ENCODE results near the gene ATF7IP2.

ATF7IP2 gene

GRCh38 chr16:10509534-10510025 lies 123.7 kb downstream of the ATF7IP2 start:
- in situ Hi-C loops (cut with HindIII; ENCODE audit: low sequenced_read_pairs): no loop called here

GRCh38 chr16:10510279-10510678 lies 124.4 kb downstream of the ATF7IP2 start:
- in situ Hi-C loops (cut with HindIII; ENCODE audit: low sequenced_read_pairs): no loop called here

GRCh38 chr16:10511829-10512228 lies 126.0 kb downstream of the ATF7IP2 start:
- in situ Hi-C loops (cut with HindIII; ENCODE audit: low sequenced_read_pairs): no loop called here

GRCh38 chr16:10514369-10515055 lies 128.7 kb downstream of the ATF7IP2 start:
- in situ Hi-C loops (cut with HindIII; ENCODE audit: low sequenced_read_pairs): loop anchor here (5.0 kb wide), 1 partner anchor 388 kb away; no protein-coding TSS in a partner anchor

DNA sequence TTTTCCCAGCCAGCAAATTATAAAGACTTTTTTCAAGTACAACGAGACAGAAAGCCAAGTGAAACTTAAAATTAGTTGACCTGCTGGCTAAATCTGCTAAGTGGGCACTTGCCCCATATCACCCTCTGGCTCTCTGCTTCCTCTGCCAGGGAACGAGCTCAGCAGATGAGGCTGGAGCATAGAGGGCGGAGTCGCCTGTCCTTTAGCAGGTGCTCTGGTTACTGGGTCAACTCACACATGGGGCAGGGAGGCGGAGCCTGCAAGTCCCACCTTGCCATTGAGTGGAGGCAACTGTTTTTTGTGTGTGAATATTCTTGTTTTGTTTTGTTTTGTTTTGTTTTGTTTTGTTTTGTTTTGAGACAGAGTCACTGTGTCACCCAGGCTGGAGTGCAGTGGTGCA lies 132.0 kb downstream of the ATF7IP2 start:
- in situ Hi-C loops (cut with HindIII; ENCODE audit: low sequenced_read_pairs): loop anchor here (5.0 kb wide), 1 partner anchor 384 kb away; no protein-coding TSS in a partner anchor

DNA sequence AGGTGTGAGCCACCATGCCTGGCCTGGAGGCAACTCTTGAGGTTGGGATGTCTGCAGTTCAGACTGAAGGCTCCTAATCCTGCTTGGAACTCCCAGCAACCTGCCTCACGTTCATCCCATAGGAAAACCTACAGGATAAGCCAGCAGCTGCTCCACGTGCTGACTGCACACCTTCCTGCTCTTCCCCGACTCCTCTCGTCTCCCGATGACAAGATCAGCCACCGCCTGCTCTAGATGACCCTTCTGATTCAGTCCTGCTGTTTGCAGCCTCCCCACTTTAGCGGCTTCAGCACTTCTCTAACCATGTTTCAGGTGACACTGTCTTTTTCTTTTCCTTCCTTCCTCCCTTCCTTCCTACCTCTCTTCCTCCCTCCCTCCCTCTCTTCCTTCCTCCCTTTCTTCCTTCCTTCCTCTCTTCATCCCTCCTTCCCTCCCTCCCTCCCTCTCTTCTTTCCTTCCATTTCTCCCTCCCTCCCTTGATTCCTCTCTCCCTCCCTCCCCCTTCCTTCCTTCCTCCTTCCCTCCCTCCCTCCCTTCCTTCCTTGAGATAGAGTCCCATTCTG lies 132.7 kb downstream of the ATF7IP2 start:
- in situ Hi-C loops (cut with HindIII; ENCODE audit: low sequenced_read_pairs): loop anchor here (5.0 kb wide), 1 partner anchor 384 kb away; no protein-coding TSS in a partner anchor

- in situ Hi-C loops (cut with HindIII; ENCODE audit: low sequenced_read_pairs): loop anchor here (5.0 kb wide), 1 partner anchor 383 kb away; no protein-coding TSS in a partner anchor
Measured at GRCh38 chr16:10519297-10519696, 133.4 kb downstream of the ATF7IP2 start.

DNA sequence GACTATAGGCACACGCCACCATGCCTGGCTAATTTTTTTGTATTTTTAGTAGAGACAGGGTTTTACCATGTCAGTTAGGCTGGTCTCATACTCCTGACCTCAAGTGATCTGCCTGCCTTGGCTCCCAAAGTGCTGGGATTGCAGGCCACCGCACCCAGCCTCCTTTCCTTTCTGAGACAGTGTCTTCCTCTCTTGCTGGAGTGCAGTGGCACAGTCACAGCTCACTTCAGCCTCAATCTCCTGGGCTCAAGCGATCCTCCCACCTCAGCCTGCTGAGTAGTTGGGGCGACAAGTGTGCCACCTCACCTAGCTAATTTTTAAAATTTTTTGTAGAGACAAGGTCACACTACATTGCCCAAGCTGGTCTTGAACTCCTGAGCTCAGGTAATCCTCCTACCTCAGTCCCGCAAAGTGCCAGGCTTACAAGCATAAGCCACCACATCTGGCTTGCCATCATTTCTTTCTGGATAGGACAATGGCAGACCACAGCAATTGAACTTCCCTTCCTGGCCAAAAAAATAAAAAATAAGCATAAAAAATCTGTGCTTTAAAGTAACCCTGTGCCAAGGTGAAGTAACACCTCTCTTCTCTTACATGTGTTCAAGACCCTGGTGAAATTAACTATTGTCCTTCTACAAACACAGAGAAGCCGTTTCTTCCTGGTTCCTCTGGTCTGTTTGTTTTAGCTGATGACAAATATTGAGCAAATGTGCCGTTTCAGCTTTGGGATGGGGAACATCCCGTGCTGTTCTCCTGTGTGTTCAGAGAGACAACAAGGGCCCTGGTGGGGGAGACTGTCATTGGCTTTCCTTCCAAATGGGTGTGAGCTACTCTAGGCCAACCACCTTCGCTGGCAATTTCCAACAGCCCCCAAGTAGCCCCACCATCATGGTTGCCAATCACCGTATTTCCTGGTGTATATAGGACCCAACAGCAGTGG lies 134.3 kb downstream of the ATF7IP2 start:
- in situ Hi-C loops (cut with HindIII; ENCODE audit: low sequenced_read_pairs): loop anchor here (5.0 kb wide), 1 partner anchor 382 kb away; no protein-coding TSS in a partner anchor

GRCh38 chr16:10520869-10521578 lies 135.2 kb downstream of the ATF7IP2 start:
- in situ Hi-C loops (cut with HindIII; ENCODE audit: low sequenced_read_pairs): no loop called here

DNA sequence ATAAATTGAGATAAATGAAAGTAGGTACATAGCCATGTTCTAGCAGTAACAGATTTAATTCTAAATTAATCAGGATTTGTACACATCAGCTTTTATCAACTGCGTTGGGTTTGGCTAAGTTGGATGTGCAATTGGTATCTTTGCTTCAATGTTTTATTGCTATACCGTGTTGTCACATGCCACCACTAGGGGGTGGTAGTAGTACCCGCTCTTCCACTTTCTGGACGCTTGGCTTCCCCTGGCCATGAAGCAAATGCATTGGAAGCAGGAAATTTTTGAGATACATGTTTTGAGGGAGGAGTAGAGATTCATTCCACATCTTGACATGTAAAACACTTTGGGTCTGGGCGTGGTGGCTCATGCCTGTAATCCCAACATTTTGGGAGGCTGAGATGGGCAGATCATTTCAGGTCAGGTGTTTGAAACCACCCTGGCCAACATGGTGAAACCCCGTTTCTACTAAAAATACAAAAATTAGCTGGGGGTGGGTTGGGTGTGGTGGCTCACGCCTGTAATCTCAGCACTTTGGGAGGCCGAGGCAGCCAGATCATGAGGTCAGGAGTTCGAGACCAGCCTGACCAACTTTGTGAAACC lies 135.9 kb downstream of the ATF7IP2 start:
- in situ Hi-C loops (cut with HindIII; ENCODE audit: low sequenced_read_pairs): no loop called here

GRCh38 chr16:10522966-10523365 lies 137.1 kb downstream of the ATF7IP2 start:
- in situ Hi-C loops (cut with HindIII; ENCODE audit: low sequenced_read_pairs): no loop called here

DNA sequence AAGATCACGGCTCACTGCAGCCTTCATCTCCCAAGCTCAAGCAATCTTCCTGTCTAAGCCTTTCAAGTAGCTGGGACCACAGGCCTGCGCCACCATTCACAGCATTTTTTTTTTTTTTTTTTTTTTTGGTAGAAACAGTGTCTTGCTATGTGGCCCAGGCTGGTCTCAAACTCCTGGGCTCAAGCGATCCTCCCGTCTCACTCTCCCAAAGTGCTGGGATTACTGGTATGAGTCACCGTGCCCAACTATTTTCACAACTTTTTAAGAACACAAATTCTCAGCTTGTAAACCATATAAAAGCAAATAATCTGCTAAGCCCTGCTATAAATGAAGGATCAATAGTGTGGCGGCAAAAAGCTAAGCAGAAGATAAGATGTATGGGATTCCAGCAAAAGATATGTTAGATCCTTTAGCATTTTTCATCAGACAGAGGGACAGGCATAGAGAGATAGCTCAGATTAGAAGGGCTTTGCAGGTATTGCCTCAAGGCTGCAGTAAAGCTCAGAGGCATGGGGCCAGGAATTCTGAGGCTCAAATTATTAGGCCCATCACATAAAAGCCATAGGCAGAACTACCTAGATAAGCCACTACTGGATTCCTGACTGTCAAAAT lies 139.5 kb downstream of the ATF7IP2 start:
- in situ Hi-C loops (cut with HindIII; ENCODE audit: low sequenced_read_pairs): loop anchor here (25.0 kb wide), 1 partner anchor 212 kb away; the partner anchor contains the start of gene NUBP1

DNA sequence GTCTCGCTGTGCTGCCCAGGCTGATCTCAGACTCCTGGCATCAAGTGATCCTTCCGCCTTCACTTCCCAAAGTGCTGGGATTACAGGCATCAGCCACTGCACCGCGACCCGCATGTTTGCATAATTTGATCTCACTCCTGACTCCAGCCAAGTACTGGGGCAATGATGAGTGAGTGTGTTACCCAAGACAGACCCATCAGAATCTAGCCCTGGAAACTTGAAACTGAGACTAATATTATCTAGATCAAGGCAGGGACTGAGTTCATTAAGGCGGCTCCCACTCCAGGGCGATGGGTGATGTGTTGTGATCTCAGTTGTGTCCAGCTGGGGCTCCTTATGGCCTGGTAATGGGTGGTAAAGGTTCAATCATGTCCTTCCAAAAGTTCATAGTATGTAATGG lies 141.1 kb downstream of the ATF7IP2 start:
- in situ Hi-C loops (cut with HindIII; ENCODE audit: low sequenced_read_pairs): loop anchor here (25.0 kb wide), 1 partner anchor 210 kb away; the partner anchor contains the start of gene NUBP1

DNA sequence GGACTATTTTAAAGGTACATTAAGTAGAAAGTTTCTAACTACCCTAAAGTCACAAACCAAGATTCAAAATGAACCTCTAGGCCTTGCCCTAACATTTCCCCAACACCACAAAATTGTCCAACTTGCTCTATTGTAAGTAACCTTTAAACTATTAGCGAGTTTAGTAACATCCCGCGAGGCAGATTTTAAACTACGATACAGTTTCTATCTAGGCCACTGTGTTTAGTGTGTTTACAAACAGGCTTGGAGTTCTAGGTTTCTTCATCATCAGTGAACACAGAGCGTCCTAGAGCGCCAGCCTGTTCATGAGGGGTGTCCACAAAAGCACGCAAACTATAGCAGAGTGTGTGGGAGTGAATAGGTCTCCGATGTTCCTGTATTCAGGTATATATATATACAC lies 142.8 kb downstream of the ATF7IP2 start:
- in situ Hi-C loops (cut with HindIII; ENCODE audit: low sequenced_read_pairs): loop anchor here (25.0 kb wide), 1 partner anchor 209 kb away; the partner anchor contains the start of gene NUBP1

DNA sequence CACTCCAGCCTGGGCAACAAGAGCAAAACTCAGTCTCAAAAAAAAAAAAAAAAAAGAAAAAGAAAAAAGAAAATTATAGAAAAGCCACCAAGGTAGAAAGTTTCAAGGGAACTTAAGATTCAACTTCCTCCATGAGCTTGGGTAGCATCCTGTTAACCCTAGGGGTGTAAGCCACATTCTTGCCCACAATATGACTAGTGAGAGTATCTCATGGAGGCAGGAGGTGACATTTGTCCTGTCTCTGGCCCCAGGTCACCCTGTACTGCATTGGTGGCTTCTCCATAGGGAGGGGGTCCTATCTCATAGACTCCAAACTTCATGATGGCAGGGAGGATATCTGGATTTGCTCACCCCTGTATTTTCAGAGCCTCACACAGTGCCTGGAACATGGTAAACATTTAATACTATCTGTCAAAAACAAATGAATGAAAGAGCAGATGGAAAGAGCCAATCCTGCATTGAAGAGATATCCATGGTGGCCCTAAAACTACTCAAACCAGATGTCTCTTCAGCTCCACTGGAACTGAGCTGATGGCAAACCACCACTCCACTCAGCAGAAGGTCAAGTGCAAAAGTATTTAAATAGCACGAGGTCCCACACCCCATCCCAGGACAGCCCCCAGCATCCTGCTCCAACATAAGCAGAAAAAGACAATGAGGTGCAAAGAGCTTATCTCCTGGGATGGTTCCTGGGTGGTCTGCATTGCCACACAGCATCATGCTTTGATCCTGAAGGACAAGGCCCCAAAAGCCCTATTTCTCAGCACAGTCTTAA lies 144.2 kb downstream of the ATF7IP2 start:
- in situ Hi-C loops (cut with HindIII; ENCODE audit: low sequenced_read_pairs): loop anchor here (5.0 to 25.0 kb wide), 3 partner anchors 47 to 335 kb away; partner anchors contain the start of gene NUBP1

- in situ Hi-C loops (cut with HindIII; ENCODE audit: low sequenced_read_pairs): loop anchor here (5.0 to 25.0 kb wide), 3 partner anchors 47 to 334 kb away; partner anchors contain the start of gene NUBP1
Measured at GRCh38 chr16:10530685-10531084, 144.8 kb downstream of the ATF7IP2 start.

- in situ Hi-C loops (cut with HindIII; ENCODE audit: low sequenced_read_pairs): loop anchor here (5.0 to 25.0 kb wide), 3 partner anchors 46 to 333 kb away; partner anchors contain the start of gene NUBP1
Measured at GRCh38 chr16:10531582-10531981, 145.7 kb downstream of the ATF7IP2 start.

All from endothelial cell of hepatic sinusoid (primary cell).